ENCODE results near the gene XPA.

GRCh38 chr9:97625620-97626019 lies 71.5 kb downstream of the XPA start:
- TF ChIP-seq TAF1 (IDR thresholded peaks at IDR 0.05; ENCODE audit: borderline replicate concordance, insufficient read depth, low read length) (no peak), REST (IDR thresholded peaks at IDR 0.05; ENCODE audit: insufficient read depth in 1 of 2, low read depth in 2 of 2, low read length in 2 of 2) (no peak), POLR2AphosphoS5 (IDR thresholded peaks at IDR 0.05; ENCODE audit: low read depth, low read length) (no peak), SIN3A (IDR thresholded peaks at IDR 0.05; ENCODE audit: borderline replicate concordance, insufficient read depth, low read length) (no peak)
